ENCODE measurements around the gene PTPN4. TPM values are rescaled to one million over a fixed set of nuclear protein-coding genes. Genes with fewer than 3 reads are reported as not detected.

PTPN4 gene
- total and polyA plus RNA-seq, 3 donors from 2014 or later: 19.7 to 80.5 (median 58.5) TPM

GRCh38 chr2:119818792-119819191, 59.1 kb downstream of the PTPN4 start:
- no peaks in the 10 kb centered on the region for H3K36me3 ChIP-seq (ENCODE audit: low read depth, missing control alignments)
- no peak overlapping the region for H3K4me3 ChIP-seq
- no peak for DNase-seq
- H3K4me1 ChIP-seq: no peaks in the 10 kb centered on the region
- H3K27ac ChIP-seq: no peak overlapping the region
- no peaks in the 10 kb centered on the region for H3K9me3 ChIP-seq
- intact Hi-C loops (cut with DNase I; ENCODE audit: low total_unique reads): no loop called here
- 89 to 97% methylated on average over 2 of the region's 2 CpGs for WGBS, 2 donors
- no peaks in the 10 kb centered on the region for H3K27me3 ChIP-seq
- no peak for TF ChIP-seq CTCF (IDR thresholded peaks at IDR 0.05)
- TF ChIP-seq POLR2A (IDR thresholded peaks at IDR 0.05): no peak

GRCh38 chr2:119819846-119820245, 60.1 kb downstream of the PTPN4 start:
- no peak overlapping the region for H3K27ac ChIP-seq
- intact Hi-C loops (cut with DNase I; ENCODE audit: low total_unique reads): no loop called here
- no peak for TF ChIP-seq CTCF (IDR thresholded peaks at IDR 0.05)
- no peak overlapping the region for H3K4me3 ChIP-seq
- H3K9me3 ChIP-seq: no peaks in the 10 kb centered on the region
- no peaks in the 10 kb centered on the region for H3K4me1 ChIP-seq
- 88 to 89% methylated on average over 6 of the region's 6 CpGs for WGBS, 2 donors
- no peaks in the 10 kb centered on the region for H3K36me3 ChIP-seq (ENCODE audit: low read depth, missing control alignments)
- DNase-seq: no peak
- no peaks in the 10 kb centered on the region for H3K27me3 ChIP-seq

- TF ChIP-seq CTCF (IDR thresholded peaks at IDR 0.05) (no peak), POLR2A (IDR thresholded peaks at IDR 0.05) (no peak)
- Histone ChIP-seq H3K27ac (no peak overlapping the region), H3K36me3 (ENCODE audit: low read depth, missing control alignments) (no peaks in the 10 kb centered on the region), H3K4me3 (no peak overlapping the region), H3K4me1 (no peaks in the 10 kb centered on the region), H3K9me3 (no peaks in the 10 kb centered on the region), H3K27me3 (no peaks in the 10 kb centered on the region)
- intact Hi-C loops (cut with DNase I; ENCODE audit: low total_unique reads): no loop called here
- no peak for DNase-seq
Measured at GRCh38 chr2:119820275-119820674, 60.6 kb downstream of the PTPN4 start.

- no peak for TF ChIP-seq CTCF (IDR thresholded peaks at IDR 0.05)
- TF ChIP-seq POLR2A (IDR thresholded peaks at IDR 0.05): no peak
- 96% methylated on average over 2 of the region's 2 CpGs for WGBS, 2 donors
Measured at GRCh38 chr2:119821266-119821665, 61.5 kb downstream of the PTPN4 start.

GRCh38 chr2:119823734-119824334, 64.1 kb downstream of the PTPN4 start:
- no peaks in the 10 kb centered on the region for H3K36me3 ChIP-seq (ENCODE audit: low read depth, missing control alignments)
- TF ChIP-seq POLR2A (IDR thresholded peaks at IDR 0.05) (no peak), CTCF (IDR thresholded peaks at IDR 0.05) (peak; percentile 8 to 58 (median 30))
- WGBS, 2 donors: 64 to 69% methylated on average over 7 of the region's 7 CpGs

More at GRCh38 chr2:119821266-119821665, 61.5 kb downstream of the PTPN4 start:
- Histone ChIP-seq H3K4me1 (no peaks in the 10 kb centered on the region), H3K27ac (no peak overlapping the region), H3K27me3 (no peaks in the 10 kb centered on the region), H3K36me3 (ENCODE audit: low read depth, missing control alignments) (no peaks in the 10 kb centered on the region), H3K9me3 (no peaks in the 10 kb centered on the region), H3K4me3 (no peak overlapping the region)
- intact Hi-C loops (cut with DNase I; ENCODE audit: low total_unique reads): no loop called here
- no peak for DNase-seq

More at GRCh38 chr2:119823734-119824334, 64.1 kb downstream of the PTPN4 start:
- Histone ChIP-seq H3K27me3 (no peaks in the 10 kb centered on the region), H3K27ac (no peak overlapping the region), H3K4me3 (no peak overlapping the region), H3K9me3 (no peaks in the 10 kb centered on the region), H3K4me1 (no peaks in the 10 kb centered on the region)
- DNase-seq: no peak
- intact Hi-C loops (cut with DNase I; ENCODE audit: low total_unique reads): no loop called here

All from testis (tissue), 3 donors.